Heart right ventricle (tissue), 16 donors: ENCODE results near the gene ACCSL. TPM values are rescaled to one million over a fixed set of nuclear protein-coding genes. Genes with fewer than 3 reads are reported as not detected.

Experiments
- ATAC-seq, 8 donors: fragments of 200-7000 bp; cut with Tn5 transposase; one replicate each; pipeline ENCODE4 v1.9.1; 2020; ENCODE audit warnings: mild to moderate bottlenecking in 8 of 8, moderate library complexity in 8 of 8, moderate number of reproducible peaks in 1 of 8
- DNase-seq, 2 donors: peaks; one replicate each; pipeline ENCODE4 v3.0.0-alpha.2; 2020
- H3K27ac ChIP-seq, 10 donors: fragments of 200-600 bp; sonication (generic) in 2 of 10; one replicate each; pipeline versions ENCODE4 v1.5.0 to v1.8.0; 2020 to 2022; ENCODE audit warnings: mild to moderate bottlenecking in 3 of 10
- H3K27me3 ChIP-seq, 7 donors: fragments of 200-600 bp; one replicate each; pipeline ENCODE4 v1.8.0; 2021 to 2022; ENCODE audit warnings: mild to moderate bottlenecking in 2 of 7
- H3K36me3 ChIP-seq, 9 donors: fragments of 200-600 bp; sonication (generic) in 1 of 9; one replicate each; pipeline versions ENCODE4 v1.5.0 to v1.8.0; 2020 to 2022; ENCODE audit warnings: mild to moderate bottlenecking in 2 of 9
- H3K4me1 ChIP-seq, 9 donors: fragments of 200-600 bp; sonication (generic) in 1 of 9; one replicate each; pipeline versions ENCODE4 v1.5.0 to v1.8.0; 2020 to 2022; ENCODE audit warnings: mild to moderate bottlenecking in 4 of 9
- H3K4me3 ChIP-seq, 10 donors: fragments of 200-600 bp; sonication (generic) in 2 of 10; one replicate each; pipeline versions ENCODE4 v1.5.0 to v1.8.0; 2020 to 2022; ENCODE audit warnings: mild to moderate bottlenecking in 7 of 10, moderate library complexity in 2 of 10
- H3K9me3 ChIP-seq, 11 donors: fragments of 200-600 bp in 10 of 11; sonication (generic) in 2 of 11; one replicate each; pipeline versions ENCODE4 v1.5.0 to v1.8.0; 2013 to 2022; ENCODE audit warnings: mild to moderate bottlenecking in 2 of 11, control low read depth in 1 of 11, moderate library complexity in 1 of 11
- WGBS, 2 donors: extraction: QIAGEN DNeasy Blood & Tissue Kit; methylation state at CpG; one replicate each; pipeline ENCODE4 v1.1.7; 2013; ENCODE audit warnings: inconsistent platforms in 1 of 2; 5-methylcytosine and 5-hydroxymethylcytosine counted together
- intact Hi-C, 10 donors: fragments of 100-400 bp; cut with DNase I; formaldehyde crosslinking; loops; one replicate each; pipeline versions ENCODE4 v1.11.1 to v1.14.2; 2022
- polyA plus RNA-seq, 2 donors: library from polyadenylated mRNA; stranded (reverse); fragments of 200-250 nt; gene quantifications; one replicate each; pipeline ENCODE4 v1.2.3, GENCODE V29; 2013
- total RNA-seq, 10 donors: library from RNA; stranded (reverse); fragmentation: NEBNext Ultra II Directional in 3 of 10; extraction: Animal tissue kit (Norgen Biotek cat#: 25700) in 3 of 10; gene quantifications; one replicate each; pipeline versions ENCODE4 v1.2.1 to v1.2.4, GENCODE V29; 2021 to 2023
- TF ChIP-seq, protein P1 (sequence below), 9 donors: fragments of 200-600 bp; sonication (generic) in 2 of 9; IDR thresholded peaks; one replicate each; pipeline versions ENCODE4 v1.5.0 to v1.8.0; 2021 to 2022; ENCODE audit warnings: antibody characterized with exemption in 9 of 9, mild to moderate bottlenecking in 5 of 9, moderate library complexity in 1 of 9
- donor health status: Arrhythmogenic right ventricular cardiomyopathy.
- donor health status: ischemic (EF 13 %, LVEDD 7.1; RV severe dilation, severe dysfunction).
- donor health status: healthy with polysubstance abuse.
- donor health status: DM: no; HTN: yes; CAD: no.
- donor health status: DM: no; HTN: no; CAD: no.
- donor health status: ischemic (EF 25% LVEDD 6.9; RV normal size, moderate dysfunction).
- donor health status: ischemic (EF 25% LVEDD 5.7; RV mildly dilated, moderate dysfunction).
- donor health status: healthy.
- donor health status: DM: yes; HTN: yes; CAD: no.
- donor health status: Ischemic cardiomyopathy.
- donor health status: ischemic (EF 35%, LVEDD 5.7; RV mildly dilated, moderate dysfunction).
- donor health status: nonischemic (EF 11% LVEDD 7.7; RV severe dilation, severe dysfunction).
- donor health status: DM: yes; HTN: yes; CAD: no.
- donor health status: PGD.
- donor health status: ischemic (EF 29% LVEDD 5.4; RV normal size, mild dysfunction).
- donor health status: nonischemic (EF 23%, LVEDD 6.1; RV moderate dilation, normal function).

Gene ACCSL
- total and polyA plus RNA-seq, 12 donors = not detected

DNA sequence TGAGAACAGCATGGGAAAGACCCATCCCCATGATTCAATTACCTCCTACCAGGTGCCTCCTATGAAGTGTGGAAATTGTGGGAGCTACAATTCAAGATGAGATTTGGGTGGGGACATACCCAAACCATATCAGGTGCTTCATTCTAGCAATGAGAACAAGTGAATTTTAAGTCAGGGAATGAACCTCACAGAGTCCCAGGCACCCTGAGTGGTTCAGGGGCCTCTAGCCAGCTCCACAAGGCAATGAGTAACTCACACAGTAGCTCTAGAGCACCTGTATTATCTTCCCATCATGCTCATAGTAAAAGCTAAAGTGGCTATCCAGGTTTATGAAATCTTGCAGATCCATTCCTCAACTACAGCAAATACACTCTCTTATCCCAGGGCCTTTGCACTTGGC, 13.1 kb upstream of the ACCSL start:
- no peak overlapping the region for H3K27ac ChIP-seq
- H3K36me3 ChIP-seq = no peaks in the 10 kb centered on the region
- no peaks in the 10 kb centered on the region for H3K27me3 ChIP-seq
- DNase-seq = no peak
- no peak overlapping the region for H3K4me3 ChIP-seq
- peaks cover 9 to 53% (median 45%) of the 10 kb centered on the region in 9 donors for H3K4me1 ChIP-seq
- TF ChIP-seq, protein P1, sequence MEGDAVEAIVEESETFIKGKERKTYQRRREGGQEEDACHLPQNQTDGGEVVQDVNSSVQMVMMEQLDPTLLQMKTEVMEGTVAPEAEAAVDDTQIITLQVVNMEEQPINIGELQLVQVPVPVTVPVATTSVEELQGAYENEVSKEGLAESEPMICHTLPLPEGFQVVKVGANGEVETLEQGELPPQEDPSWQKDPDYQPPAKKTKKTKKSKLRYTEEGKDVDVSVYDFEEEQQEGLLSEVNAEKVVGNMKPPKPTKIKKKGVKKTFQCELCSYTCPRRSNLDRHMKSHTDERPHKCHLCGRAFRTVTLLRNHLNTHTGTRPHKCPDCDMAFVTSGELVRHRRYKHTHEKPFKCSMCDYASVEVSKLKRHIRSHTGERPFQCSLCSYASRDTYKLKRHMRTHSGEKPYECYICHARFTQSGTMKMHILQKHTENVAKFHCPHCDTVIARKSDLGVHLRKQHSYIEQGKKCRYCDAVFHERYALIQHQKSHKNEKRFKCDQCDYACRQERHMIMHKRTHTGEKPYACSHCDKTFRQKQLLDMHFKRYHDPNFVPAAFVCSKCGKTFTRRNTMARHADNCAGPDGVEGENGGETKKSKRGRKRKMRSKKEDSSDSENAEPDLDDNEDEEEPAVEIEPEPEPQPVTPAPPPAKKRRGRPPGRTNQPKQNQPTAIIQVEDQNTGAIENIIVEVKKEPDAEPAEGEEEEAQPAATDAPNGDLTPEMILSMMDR (IDR thresholded peaks at IDR 0.05) = no peak
- intact Hi-C loops = loop anchor here in 7 of 10 donors (5.0 to 10.0 kb wide), 5 partner anchors 47 to 147 kb away; partner anchors contain the start of gene C11orf96 (in 3 of the 7)
- ATAC-seq = no peak
- H3K9me3 ChIP-seq = no peaks in the 10 kb centered on the region

DNA sequence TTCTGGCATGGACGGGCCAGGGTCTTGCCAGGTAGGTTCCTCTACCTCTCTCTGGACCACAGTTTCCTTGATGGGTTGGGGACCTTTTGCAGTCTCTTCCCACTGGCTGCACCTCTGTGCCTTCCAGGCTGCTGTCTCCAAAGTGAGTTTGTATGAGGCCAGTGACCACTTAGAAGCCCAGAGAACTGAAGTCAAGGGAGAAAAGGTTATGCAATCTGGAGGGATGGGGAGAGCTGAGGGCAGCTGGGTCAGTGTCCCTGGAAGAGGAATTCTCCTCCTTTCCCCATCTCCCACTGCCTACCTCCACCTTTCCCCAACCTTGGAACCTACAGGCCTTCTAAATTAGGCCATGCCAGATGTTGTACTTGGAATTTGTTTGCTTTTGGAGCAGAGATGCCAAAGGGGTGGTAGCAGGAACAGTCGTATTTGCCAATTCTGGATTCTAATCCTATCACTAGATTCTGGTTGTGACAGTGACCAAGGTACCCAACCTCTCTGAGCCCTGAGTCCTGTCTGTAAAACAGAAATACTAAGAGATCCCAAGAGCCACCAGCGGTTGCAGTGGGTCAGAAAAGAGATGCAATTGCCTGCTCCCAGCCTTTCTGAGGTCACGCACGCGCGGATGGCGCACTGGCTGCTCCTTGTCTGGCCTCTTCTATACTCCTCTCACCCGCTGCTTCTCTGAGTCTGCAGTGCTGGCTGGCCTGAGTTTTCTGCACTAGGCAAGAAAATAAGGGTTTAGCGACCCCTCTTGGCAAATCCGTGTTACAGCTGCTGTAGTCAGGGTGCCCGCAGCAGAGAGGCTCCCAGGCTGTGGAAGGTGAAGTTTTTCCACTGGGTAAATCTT, 10.7 kb upstream of the ACCSL start:
- ATAC-seq (peak; percentile 88 to 95 (median 92)), DNase-seq (peak; percentile 80 to 86)
- TF ChIP-seq, protein P1 (IDR thresholded peaks at IDR 0.05) = peak; percentile 79 to 94 (median 88)
- H3K27me3 ChIP-seq = no peaks in the 10 kb centered on the region
- no peak overlapping the region for H3K4me3 ChIP-seq
- peaks cover 0 to 13% (median 6%) of the 10 kb centered on the region in 11 donors for H3K9me3 ChIP-seq
- H3K27ac ChIP-seq = peak overlapping the region in 3 of 10 donors; percentile 9 to 31 (median 25)
- peaks cover 0 to 31% (median 24%) of the 10 kb centered on the region in 9 donors for H3K4me1 ChIP-seq
- intact Hi-C loops = loop anchor here (1.0 to 10.0 kb wide), 10 partner anchors 48 to 150 kb away; partner anchors contain the start of gene C11orf96 (in 3 of the 10)
- no peaks in the 10 kb centered on the region for H3K36me3 ChIP-seq
- 16 to 17% methylated on average over 12 of the region's 12 CpGs for WGBS, 2 donors

DNA sequence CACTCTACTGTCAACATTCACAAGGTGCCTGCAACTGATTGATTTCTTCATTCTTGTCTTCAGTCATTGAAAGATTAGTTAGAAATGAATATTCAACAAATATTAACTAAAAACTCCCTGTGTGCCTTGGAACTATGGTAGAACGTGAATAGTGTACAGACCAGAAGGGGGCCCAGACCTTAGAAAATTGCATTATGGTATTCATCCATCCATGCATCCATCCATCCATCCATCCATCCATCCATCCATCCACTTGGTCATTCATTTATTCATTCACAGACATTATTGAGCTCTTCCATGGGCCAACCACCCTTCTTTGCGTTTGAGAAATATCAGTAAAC, 10.2 kb upstream of the ACCSL start:
- peaks cover 0 to 25% (median 18%) of the 10 kb centered on the region in 9 donors for H3K4me1 ChIP-seq
- H3K36me3 ChIP-seq = no peaks in the 10 kb centered on the region
- DNase-seq (no peak), ATAC-seq (peak in 2 of 8 donors; percentile 3 to 8)
- no peak overlapping the region for H3K27ac ChIP-seq
- no peaks in the 10 kb centered on the region for H3K27me3 ChIP-seq
- H3K9me3 ChIP-seq = peaks cover 0 to 13% (median 6%) of the 10 kb centered on the region in 11 donors
- intact Hi-C loops = loop anchor here (1.0 to 10.0 kb wide), 10 partner anchors 49 to 150 kb away; partner anchors contain the start of gene C11orf96 (in 3 of the 10)
- 84 to 86% methylated on average over 2 of the region's 2 CpGs for WGBS, 2 donors
- H3K4me3 ChIP-seq = no peak overlapping the region
- TF ChIP-seq, protein P1 (IDR thresholded peaks at IDR 0.05) = peak in 1 of 9 donors; percentile 0

DNA sequence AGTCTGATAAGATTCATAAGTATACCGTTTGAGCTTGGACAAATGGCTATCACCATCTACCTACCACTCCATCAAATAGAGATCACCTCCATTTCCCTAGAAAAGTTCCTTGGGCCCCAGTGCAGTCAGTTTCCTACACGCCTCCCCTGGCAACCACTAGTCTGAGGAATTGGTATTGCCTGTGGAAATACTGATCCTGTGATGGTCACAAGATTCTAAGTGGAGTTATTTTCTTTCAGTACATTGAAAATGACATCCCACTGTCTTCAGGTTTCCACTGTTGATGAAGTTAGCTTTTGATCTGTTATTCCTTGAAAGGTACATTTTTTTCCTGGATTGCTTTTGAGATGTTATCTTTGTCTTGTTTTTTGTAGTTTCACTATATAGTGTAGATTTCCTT, 4.6 kb upstream of the ACCSL start:
- 78 to 84% methylated on average over 2 of the region's 2 CpGs for WGBS, 2 donors
- Histone ChIP-seq H3K4me1 (no peaks in the 10 kb centered on the region), H3K9me3 (peaks cover 0 to 13% (median 6%) of the 10 kb centered on the region in 11 donors), H3K27me3 (no peaks in the 10 kb centered on the region), H3K4me3 (no peak overlapping the region), H3K27ac (no peak overlapping the region), H3K36me3 (no peaks in the 10 kb centered on the region)
- DNase-seq (no peak), ATAC-seq (no peak)
- intact Hi-C loops = no loop called here
- TF ChIP-seq, protein P1 (IDR thresholded peaks at IDR 0.05) = no peak
